Neural cell (in vitro differentiated cells): Measurements from ENCODE around the gene QKI. TPM values are rescaled to one million over a fixed set of nuclear protein-coding genes. Genes with fewer than 3 reads are reported as not detected.

Source experiments
- H2AFZ ChIP-seq: fragments of 200-600, 300-800 bp; sonication (generic), shearing (Covaris generic); 2 replicates; pipeline ENCODE4 v1.6.0; 2014; ENCODE audit warnings: low read depth, mild to moderate bottlenecking, antibody characterized with exemption, low read length, moderate library complexity
- H3F3A ChIP-seq: fragments of 200-600 bp; shearing (Covaris generic); 2 replicates; pipeline ENCODE4 v1.6.1; 2016; ENCODE audit warnings: mild to moderate bottlenecking, moderate library complexity, mixed read lengths, antibody characterized with exemption, low read length; ENCODE audit not compliant: insufficient read depth, poor library complexity, severe bottlenecking
- H3K27ac ChIP-seq: fragments of 200-600, 300-800 bp; sonication (generic), shearing (Covaris generic); 2 replicates; pipeline ENCODE4 v1.5.1; 2014; ENCODE audit warnings: mild to moderate bottlenecking, low read length, moderate library complexity
- H3K27me3 ChIP-seq: fragments of 300-800, 200-600 bp; sonication (generic), shearing (Covaris generic); 2 replicates; pipeline ENCODE4 v1.6.0; 2014; ENCODE audit warnings: mild to moderate bottlenecking, low read depth, low read length, moderate library complexity; ENCODE audit not compliant: insufficient read depth
- H3K36me3 ChIP-seq: fragments of 300-800, 200-600 bp; sonication (generic), shearing (Covaris generic); 2 replicates; pipeline ENCODE4 v1.5.1; 2014; ENCODE audit warnings: mild to moderate bottlenecking, antibody characterized with exemption, low read length, moderate library complexity; ENCODE audit not compliant: insufficient read depth
- H3K4me2 ChIP-seq: fragments of 300-800, 200-600 bp; sonication (generic), shearing (Covaris generic); 2 replicates; pipeline ENCODE4 v1.6.0; 2014; ENCODE audit warnings: mild to moderate bottlenecking, low read length
- H3K4me3 ChIP-seq: fragments of 300-800, 200-600 bp; sonication (generic), shearing (Covaris generic); 2 replicates; pipeline ENCODE4 v1.5.1; 2014; ENCODE audit warnings: mild to moderate bottlenecking, low read length, moderate library complexity
- H3K79me2 ChIP-seq: fragments of 200-600 bp; shearing (Covaris generic); replicated peaks from 2 replicates; pipeline ENCODE4 v1.6.0; 2014; ENCODE audit warnings: mild to moderate bottlenecking, low read length, moderate library complexity; ENCODE audit not compliant: insufficient read depth
- H3K9ac ChIP-seq: fragments of 300-800, 200-600 bp; sonication (generic), shearing (Covaris generic); 2 replicates; pipeline ENCODE4 v1.6.1; 2016; ENCODE audit warnings: mild to moderate bottlenecking, low read length, mixed read lengths
- H3K9me2 ChIP-seq: fragments of 200-600 bp; shearing (Covaris generic); 2 replicates; pipeline ENCODE4 v1.6.1; 2016; ENCODE audit warnings: mild to moderate bottlenecking, low read length, mixed read lengths; ENCODE audit not compliant: insufficient read depth
- H3K9me3 ChIP-seq: fragments of 200-600, 300-800 bp; sonication (generic), shearing (Covaris generic); 2 replicates; pipeline ENCODE4 v1.6.1; 2016; ENCODE audit warnings: mild to moderate bottlenecking, mixed run types, low read length, moderate library complexity, mixed read lengths
- H4K20me1 ChIP-seq: fragments of 200-600 bp; shearing (Covaris generic); 2 replicates; pipeline ENCODE4 v1.6.1; 2016; ENCODE audit warnings: mild to moderate bottlenecking, mixed run types; ENCODE audit not compliant: insufficient read depth
- CTCF ChIP-seq: fragments of 450-650 bp; IDR thresholded peaks from 2 replicates; pipeline ENCODE4 v1.5.1; 2014; ENCODE audit warnings: antibody characterized with exemption, mild to moderate bottlenecking, moderate library complexity; ENCODE audit not compliant: poor library complexity, severe bottlenecking
- EP300 ChIP-seq: fragments of 450-650 bp; conservative IDR thresholded peaks from 2 replicates; pipeline ENCODE4 v1.6.1; 2014; ENCODE audit warnings: antibody characterized with exemption, mild to moderate bottlenecking, moderate library complexity; ENCODE audit not compliant: poor library complexity, severe bottlenecking
- EZH2 ChIP-seq: fragments of 200-600, 300-800 bp; shearing (Covaris generic), sonication (generic); IDR thresholded peaks from 2 replicates; pipeline ENCODE4 v1.6.1; 2014; ENCODE audit warnings: antibody characterized with exemption, low read length, borderline replicate concordance, mild to moderate bottlenecking; ENCODE audit not compliant: insufficient read depth, poor library complexity, severe bottlenecking
- MXI1 ChIP-seq: fragments of 450-650 bp; conservative IDR thresholded peaks from 2 replicates; pipeline ENCODE4 v1.6.1; 2014; ENCODE audit warnings: antibody characterized with exemption, mild to moderate bottlenecking; ENCODE audit not compliant: poor library complexity, severe bottlenecking
- POLR2AphosphoS5 ChIP-seq: IDR thresholded peaks from 2 replicates; pipeline ENCODE4 v1.6.1; 2012
- RAD21 ChIP-seq: fragments of 450-650 bp; conservative IDR thresholded peaks from 2 replicates; pipeline ENCODE4 v1.6.1; 2014; ENCODE audit warnings: antibody characterized with exemption, mild to moderate bottlenecking, moderate library complexity
- REST ChIP-seq: IDR thresholded peaks from 2 replicates; pipeline ENCODE4 v1.6.1; 2012; ENCODE audit warnings: borderline replicate concordance
- SMC3 ChIP-seq: fragments of 450-650 bp; conservative IDR thresholded peaks from 2 replicates; pipeline ENCODE4 v1.6.1; 2014; ENCODE audit warnings: antibody characterized with exemption, mild to moderate bottlenecking, moderate library complexity; ENCODE audit not compliant: poor library complexity
- TAF1 ChIP-seq: IDR thresholded peaks from 2 replicates; pipeline ENCODE4 v1.6.1; 2012; ENCODE audit warnings: low read depth
- polyA plus RNA-seq: library from polyadenylated mRNA; depleted of rRNA; stranded (reverse); fragments of >200 nt; gene quantifications from 2 replicates; pipeline ENCODE4 v1.2.3, GENCODE V29; 2014

QKI gene
- polyA plus RNA-seq, 1 donor from 2014 or later, result 39.0 TPM

DNA sequence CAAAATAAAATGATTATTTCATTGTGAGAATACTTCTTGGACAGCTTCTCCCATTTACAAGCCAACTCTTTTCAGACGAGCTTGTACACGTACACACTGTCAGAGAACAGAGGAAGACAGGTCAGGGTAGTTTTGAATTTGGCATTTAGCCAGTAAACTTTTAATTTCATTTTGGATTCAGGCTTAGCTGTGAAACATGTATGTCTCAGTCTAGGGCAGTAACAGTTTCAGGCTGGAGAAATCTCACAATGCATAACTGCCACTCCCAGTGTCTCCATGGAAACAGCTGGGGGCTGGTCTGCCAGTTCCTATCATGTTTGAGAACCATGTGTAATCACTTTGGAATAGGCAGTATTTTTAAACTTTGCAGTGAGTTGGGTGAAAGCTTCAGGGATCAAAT lies 22.0 kb upstream of the QKI start:
- H2AFZ ChIP-seq, result no peak overlapping the region
- H3K4me3 ChIP-seq, result no peak overlapping the region
- no peaks in the 10 kb centered on the region for H3K27me3 ChIP-seq
- H3K79me2 ChIP-seq, result no peaks in the 10 kb centered on the region
- no peaks in the 10 kb centered on the region for H4K20me1 ChIP-seq
- no peak overlapping the region for H3K27ac ChIP-seq
- TF ChIP-seq REST, result no peak
- no peak for TF ChIP-seq TAF1
- no peak for TF ChIP-seq SMC3
- no peak for TF ChIP-seq MXI1
- no peak for TF ChIP-seq EP300
- no peak for TF ChIP-seq POLR2AphosphoS5
- TF ChIP-seq RAD21, result no peak
- no peak for TF ChIP-seq EZH2
- TF ChIP-seq CTCF, result no peak
- H3K9me3 ChIP-seq, result no peaks in the 10 kb centered on the region
- H3K36me3 ChIP-seq, result no peaks in the 10 kb centered on the region
- H3F3A ChIP-seq, result no peaks in the 10 kb centered on the region
- H3K9me2 ChIP-seq, result no peaks in the 10 kb centered on the region
- H3K4me2 ChIP-seq, result no peak overlapping the region
- no peak overlapping the region for H3K9ac ChIP-seq

GRCh38 chr6:163393923-163394322 lies 20.6 kb upstream of the QKI start:
- H3K9me3 ChIP-seq, result no peaks in the 10 kb centered on the region
- no peak overlapping the region for H3K27ac ChIP-seq
- no peaks in the 10 kb centered on the region for H3K36me3 ChIP-seq
- H3K4me2 ChIP-seq, result no peak overlapping the region
- H4K20me1 ChIP-seq, result no peaks in the 10 kb centered on the region
- H3F3A ChIP-seq, result no peaks in the 10 kb centered on the region
- H3K9ac ChIP-seq, result no peak overlapping the region
- no peaks in the 10 kb centered on the region for H3K79me2 ChIP-seq
- H3K4me3 ChIP-seq, result no peak overlapping the region
- no peak overlapping the region for H2AFZ ChIP-seq
- H3K27me3 ChIP-seq, result no peaks in the 10 kb centered on the region
- no peaks in the 10 kb centered on the region for H3K9me2 ChIP-seq
- no peak for TF ChIP-seq SMC3

DNA sequence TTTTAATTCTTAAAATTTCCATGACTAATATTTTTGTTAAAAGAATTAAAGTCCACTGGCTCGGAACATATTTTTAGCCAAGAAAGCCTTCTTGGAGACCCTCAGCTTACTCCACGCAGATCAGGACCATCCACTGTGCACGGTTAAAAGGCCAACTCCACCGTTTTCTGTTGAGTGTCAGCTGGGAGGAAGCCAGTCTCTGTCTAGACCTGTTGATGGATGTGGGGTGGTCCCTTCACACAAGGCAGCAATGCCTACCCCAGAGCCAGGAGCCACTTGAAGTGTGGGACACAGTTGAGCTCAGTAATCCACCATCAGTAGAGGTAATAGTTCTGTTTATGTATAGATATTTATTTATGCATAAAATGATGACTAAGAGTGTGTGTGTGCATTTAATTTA lies 19.9 kb upstream of the QKI start:
- Histone ChIP-seq H3K4me3 (no peak overlapping the region), H3F3A (no peaks in the 10 kb centered on the region), H3K9ac (no peak overlapping the region), H3K9me2 (no peaks in the 10 kb centered on the region), H3K4me2 (no peak overlapping the region), H2AFZ (no peak overlapping the region), H3K9me3 (no peaks in the 10 kb centered on the region), H3K27me3 (no peaks in the 10 kb centered on the region), H3K79me2 (no peaks in the 10 kb centered on the region), H3K36me3 (no peaks in the 10 kb centered on the region), H3K27ac (no peak overlapping the region), H4K20me1 (no peaks in the 10 kb centered on the region)
- no peak for TF ChIP-seq EP300
- TF ChIP-seq SMC3, result no peak
- no peak for TF ChIP-seq POLR2AphosphoS5
- no peak for TF ChIP-seq TAF1
- TF ChIP-seq REST, result no peak
- no peak for TF ChIP-seq EZH2
- TF ChIP-seq CTCF, result no peak
- no peak for TF ChIP-seq MXI1
- TF ChIP-seq RAD21, result no peak
